HG03521 (cell line): ENCODE data around the gene IQCK.

Source experiments
- ATAC-seq: cut with Tn5 transposase; IDR thresholded peaks from one replicate; pipeline ENCODE4 v1.9.1; 2021; ENCODE audit warnings: mild to moderate bottlenecking, moderate library complexity; ENCODE audit not compliant: unreplicated experiment

Gene IQCK

DNA sequence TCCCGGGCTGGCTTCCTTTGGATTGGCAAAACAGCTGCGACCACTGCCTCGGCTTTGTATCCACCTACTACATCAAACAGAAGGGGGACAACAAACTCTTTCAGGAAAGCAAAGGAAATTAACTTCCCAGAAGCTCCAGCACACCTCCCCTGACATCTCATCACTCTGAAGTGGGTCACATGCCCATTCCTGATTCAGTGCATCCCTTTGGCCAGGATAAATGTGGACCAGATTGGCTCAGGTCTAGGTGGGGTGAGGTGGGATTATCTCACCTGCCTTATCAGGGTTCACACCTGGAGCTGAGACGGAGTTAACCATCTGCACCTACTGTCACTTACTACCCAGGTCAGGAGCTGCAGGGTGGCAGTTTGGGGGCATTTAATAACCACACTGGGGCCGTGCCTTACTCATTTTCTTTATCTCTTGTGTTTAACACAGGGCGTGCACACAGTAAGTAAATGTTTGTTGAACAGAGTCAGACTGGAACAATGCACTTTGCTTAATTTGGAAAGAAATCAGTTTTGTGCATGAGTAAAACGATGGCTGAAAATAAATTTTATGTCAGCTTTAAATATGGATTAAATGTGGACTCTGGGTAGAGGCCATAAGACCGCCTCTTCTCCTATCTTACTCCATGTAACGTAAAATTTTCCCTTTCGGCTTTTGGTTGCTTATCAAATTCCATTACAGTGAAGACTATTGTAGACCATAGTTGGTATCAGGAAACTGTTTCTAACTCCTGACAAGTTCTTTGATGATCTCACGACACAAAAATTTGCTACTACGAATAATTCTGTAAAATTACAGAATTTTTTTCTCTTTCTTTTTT is 36.0 kb downstream of the IQCK start:
- no peak for ATAC-seq

DNA sequence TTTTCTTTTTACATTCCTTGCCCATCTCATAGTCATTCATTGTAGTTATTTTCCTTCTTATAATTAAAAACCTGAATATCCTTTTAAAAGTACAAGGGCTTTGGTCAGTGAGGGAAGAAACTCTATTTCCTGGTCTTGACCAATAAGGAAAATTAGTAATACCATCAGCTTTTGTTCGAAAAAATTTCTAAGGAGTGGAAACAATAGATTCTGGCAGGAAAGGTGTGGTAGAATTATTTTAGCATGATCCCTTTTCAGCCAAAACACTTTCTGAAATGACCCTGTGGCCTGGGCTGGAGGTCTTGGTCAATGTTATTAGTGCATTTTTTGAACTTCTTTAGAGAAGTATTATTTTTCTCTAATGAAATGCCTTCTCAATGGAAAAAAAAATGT is 36.6 kb downstream of the IQCK start:
- no peak for ATAC-seq

DNA sequence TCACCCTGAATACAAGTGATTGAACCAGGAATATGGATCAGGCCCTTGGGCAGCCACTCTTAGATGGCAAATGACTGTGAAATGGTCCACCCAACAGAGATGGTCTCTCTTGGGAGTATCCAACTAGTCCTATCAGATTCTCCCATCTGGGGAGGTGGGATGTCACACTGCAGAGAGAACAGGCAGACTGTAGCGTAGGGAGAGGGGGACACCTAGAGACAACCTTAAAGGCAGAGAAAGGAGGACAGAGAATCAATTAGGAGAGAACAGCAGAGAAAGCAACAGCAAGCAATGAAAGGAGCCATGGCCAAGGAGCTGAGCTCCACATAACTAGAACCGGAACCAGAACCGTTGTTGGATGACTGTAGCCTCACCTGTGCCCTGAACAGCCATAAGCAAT is 37.2 kb downstream of the IQCK start:
- no peak for ATAC-seq

DNA sequence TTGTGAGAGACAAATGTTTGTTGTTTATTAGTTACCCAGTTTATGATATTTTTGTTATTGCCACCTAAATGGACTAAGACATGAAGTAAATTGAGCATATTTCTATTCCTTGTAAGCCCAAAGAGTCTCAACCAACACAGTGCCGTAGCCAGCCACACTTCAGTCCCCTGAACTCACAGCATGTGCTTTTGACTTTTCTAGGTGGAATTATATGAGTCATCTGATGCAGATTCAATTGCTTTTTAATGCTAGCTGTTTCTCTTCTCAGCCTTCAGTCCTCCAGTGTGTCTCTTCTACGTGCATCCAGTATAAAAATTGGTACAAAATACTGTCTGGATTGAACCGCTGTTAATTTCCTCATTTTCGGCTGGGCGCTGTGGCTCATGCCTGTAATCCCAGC is 39.0 kb downstream of the IQCK start:
- no peak for ATAC-seq

DNA sequence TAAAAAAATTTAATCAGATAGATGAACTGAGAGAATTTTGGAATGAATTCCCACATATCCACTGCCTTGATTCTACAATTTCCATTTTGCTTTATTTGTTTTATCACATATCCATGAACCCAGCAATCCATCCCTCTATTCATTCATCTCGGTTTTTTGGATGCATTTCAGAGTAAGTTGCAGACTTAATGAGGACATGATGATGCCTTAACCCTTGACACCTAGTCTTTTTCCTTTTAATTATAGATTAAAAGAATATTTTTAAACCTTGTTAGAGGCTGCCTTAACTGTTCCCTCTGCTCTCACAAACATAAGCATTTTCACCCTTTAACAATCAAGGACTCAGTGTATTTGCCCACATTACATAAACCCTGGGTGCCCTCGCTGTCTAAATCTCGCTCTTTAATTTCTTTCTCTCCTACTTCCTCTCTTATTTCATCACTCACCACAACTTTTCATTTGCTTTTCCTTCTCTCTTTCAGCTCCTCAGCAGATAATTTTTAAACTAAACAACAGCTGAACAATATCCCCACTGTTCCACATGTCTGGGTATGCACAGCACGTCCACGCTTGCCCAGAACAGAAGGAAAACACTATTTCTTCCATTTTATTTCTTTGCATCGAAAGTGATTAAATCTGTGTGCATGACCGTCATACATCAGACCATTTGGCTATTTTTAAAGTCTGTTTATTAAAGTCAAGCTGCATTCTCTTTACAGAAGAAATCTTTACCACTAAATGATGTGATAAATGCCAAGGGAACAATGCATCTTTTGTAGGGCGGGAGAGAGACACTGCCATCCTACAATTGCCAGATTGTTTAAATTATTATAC is 39.9 kb downstream of the IQCK start:
- ATAC-seq, result no peak

DNA sequence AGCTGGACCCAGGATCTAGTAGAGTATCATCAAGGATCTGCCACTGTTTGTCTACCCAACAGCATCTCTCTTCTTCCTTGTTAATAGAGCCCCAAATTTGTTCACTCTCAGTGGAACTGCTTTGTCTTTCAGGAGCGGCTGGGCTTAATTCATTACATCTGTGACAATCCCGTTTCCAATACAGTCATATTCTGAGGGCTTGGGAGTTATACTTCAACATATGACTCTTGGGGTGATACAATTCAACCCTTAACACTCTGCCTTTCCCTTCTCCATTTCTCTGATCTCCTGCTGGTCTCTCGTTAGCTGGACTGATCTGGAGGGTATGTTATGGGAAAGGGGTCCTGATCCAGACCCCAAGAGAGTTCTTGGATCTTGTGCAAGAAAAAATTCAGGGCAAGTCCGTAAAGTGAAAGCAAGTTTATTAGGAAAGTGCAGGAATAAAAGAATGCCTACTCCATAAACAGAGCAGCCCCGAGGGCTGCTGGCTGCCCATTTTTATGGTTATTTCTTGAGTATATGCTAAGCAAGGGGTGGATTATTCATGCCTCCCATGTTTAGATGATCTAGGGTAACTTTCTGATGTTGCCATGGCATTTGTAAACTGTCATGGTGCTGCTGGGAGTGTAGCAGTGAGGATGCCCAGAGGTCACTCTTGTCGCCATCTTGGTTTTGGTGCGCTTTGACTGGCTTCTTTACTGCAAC is 42.4 kb downstream of the IQCK start:
- ATAC-seq, result no peak

DNA sequence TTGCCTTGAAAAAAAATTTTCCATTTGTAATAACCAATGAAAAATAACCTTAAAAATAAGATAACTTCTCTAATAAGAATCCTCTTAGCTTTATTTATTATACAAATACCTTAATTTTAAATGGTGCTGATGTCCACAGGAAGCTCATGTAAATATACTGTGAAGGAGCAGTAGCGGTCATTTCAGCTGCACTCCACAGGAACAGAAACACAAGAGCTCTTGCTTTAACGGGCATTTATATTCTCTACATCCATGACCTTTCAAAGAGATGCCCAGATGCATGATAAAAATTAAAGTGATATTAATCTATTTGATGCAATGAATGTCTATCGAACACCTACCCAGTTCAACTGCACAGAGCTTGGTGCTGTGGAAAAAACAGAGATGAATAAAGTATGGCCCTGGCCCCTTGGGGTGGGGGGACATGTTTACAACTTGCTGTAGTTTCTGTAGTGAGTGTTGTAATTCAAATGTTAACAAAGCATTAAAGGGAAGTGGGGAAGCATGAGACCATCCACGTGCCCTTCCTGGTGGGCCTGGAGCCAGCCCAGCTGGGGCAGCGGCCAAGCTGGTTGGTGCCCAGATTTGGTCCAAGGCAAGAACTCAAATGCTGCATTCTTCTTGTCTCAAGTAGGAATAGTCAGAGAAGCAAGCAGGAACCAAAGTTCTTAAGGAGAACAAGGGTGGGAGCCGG is 47.9 kb downstream of the IQCK start:
- no peak for ATAC-seq

DNA sequence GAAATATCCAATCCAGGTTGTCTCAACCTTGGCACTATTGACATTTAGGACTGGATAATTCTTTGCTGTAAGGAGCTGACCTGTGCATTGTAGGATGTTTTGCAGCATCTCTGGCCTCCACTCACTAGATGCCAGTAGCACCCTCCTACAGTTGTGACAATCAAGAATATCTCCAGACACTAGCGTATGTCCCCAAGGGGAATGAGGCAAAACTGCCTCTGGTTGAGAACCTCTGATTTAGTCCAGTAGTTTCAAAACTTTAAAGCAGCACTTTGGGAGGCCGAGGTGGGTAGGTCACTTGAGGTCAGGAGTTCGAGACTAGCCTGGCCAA is 48.4 kb downstream of the IQCK start:
- no peak for ATAC-seq

DNA sequence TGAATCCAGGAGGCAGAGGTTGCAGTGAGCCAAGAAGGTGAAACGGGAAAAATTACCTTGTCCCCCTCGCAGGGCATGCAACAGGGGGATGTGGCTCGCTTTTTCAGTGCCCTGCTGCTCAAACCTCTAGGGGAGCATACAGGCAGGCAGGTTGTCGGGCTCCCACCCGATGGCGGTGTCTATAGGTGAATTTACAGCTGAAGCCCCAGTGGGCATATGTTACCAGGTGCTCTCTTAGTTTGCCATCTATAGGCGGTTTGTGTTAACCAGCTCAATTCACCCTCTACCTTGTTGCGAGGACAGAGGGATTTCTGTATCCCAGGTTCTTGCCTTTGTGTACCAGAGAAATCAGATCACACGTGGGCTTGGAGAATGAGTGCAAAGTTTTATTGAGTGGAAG is 48.9 kb downstream of the IQCK start:
- no peak for ATAC-seq

DNA sequence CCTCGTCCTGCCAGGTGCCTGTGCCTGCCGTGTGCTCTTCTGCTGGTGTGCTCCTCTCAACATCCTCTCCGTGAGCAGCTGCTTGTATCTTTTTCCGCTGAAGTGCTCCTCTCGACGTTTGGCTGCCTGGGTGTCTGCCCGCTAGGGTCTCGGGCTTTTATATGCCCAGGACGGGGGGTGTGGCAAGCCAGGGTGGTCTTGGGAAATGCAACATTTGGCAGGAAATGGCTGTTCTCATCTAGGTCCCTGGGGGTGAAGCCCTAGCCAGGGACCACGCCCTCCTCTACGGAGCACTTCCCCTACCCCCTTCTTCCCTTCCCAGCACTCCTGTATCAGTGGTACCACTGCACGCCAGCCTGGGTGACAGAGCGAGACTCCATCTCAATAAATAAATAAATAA is 49.4 kb downstream of the IQCK start:
- no peak for ATAC-seq

DNA sequence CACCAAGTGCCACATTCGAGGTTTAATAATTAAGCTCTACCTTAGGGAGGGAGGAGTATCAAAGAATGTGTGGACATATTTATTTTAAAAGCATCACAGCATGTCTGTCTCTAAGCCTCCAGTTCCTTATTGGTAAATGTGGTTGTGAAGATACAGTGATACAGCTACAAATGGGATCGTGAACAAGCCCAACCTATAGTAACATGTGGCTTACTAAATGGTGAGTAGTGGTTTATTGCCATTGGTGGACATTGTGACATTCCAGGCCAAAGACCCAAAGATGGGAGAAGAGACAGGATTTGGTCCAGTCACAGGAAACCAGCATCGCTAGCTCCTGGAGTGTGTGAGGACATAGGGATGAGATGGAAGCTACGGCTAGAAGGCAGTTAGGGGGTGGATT is 51.2 kb downstream of the IQCK start:
- ATAC-seq, result no peak

DNA sequence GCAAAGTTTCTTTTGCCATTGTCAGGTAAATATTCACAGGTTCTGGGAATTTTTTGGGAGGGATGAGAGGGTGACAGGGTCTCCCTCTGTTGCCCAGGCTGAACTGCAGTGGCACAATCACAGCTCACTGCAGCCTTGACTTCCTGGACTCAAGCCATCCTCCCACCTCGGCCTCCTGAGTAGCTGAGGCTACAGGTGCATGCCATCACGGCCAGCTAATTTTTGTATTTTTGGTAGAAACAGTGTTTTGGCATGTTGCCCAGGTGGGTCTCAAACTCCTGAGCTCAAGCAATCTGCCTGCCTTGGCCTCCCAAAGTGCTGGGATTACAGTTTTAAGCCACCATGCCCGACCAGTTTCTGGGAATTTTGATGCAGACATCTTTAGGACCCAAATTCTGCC is 53.0 kb downstream of the IQCK start:
- ATAC-seq, result no peak

DNA sequence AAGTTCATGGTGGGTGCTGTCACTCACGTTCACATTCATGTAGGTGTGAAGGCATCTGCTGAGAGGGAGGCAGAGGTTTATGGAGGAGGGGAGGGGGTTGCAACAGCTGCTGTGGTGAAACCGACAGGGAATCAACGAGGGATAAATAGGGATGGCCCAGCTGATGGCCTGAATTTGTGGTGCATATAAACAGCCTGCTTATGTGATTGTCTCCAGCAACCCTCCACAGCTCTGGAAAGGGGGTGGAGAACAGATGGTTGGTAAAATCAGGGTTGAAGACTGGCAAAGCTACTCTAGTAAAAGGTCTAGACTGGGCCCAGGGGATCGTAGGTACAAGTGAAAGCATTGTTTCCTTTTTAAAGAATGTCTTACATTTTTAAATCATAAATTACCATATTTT is 53.7 kb downstream of the IQCK start:
- no peak for ATAC-seq

DNA sequence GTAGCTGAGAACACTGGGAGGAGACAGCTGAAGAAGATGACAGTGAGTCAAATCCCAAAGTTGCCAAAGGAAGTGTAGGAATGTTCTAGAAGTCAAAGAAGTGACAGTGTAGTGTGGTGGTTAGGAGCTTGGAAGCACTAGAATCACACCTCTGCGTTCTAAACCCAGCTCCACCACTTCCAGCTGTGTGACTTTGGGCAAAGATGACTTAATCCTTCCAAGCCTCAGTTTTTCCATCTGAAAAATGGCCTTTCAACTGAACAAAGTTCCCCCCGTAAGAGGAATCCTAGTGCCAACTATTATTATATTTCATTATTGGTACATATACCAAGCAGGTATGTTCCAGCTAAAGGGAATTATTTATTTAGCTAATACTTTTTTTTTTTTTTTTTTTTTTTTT is 56.0 kb downstream of the IQCK start:
- no peak for ATAC-seq

DNA sequence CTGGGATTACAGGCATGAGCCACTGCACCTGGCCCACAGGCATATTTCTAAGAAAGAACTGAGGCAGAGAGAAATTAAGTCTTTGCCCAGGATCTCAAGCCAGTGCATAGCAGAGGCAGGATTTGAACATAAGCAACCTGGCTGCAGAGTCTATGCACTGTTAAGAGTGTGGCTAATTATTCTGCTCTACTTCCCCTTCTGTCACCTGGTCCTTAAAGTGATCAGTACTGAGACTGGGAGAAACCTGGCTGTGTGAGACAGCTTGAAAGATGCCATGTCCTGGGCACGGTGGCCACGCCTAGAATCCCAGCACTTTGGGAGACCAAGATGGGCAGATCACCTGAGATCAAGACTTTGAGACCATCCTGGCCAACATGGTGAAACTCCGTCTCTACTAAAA is 58.1 kb downstream of the IQCK start:
- ATAC-seq, result no peak

DNA sequence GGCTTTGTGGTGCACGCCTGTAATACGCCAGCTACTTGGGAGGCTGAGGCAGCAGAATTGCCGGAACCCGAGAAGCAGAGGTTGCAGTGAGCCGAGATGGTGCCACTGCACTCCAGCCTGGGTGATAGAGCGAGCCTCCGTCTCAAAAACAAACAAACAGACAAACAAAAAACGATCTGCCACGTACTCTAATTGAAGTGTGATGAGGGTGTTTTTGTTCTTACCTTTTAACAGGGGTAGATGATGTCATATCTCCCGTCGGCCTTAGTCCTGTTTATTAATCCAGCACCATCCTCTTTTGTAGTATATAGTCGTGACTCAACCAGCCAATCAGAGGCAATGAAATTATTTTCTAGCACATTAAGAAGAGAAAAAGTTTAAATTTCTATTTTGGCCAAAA is 58.5 kb downstream of the IQCK start:
- no peak for ATAC-seq

DNA sequence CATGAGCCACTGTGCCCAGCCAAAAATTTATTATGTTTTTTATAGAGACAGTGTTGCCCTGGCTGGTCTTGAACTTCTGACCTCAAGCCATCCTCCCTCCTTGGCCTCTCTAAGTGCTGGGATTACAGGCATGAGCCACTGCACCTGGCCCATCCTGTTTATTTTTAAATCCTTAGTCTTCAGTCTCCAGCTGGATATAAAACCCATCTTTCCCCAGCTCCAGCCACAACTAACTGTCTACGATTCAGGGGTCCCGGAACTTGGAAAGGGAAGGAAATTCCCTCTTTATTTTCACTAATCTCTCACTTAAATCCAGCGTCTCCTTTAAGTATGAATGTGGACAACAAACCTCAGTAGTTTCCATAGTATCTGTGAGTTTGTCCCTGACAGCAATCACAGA is 62.2 kb downstream of the IQCK start:
- no peak for ATAC-seq

DNA sequence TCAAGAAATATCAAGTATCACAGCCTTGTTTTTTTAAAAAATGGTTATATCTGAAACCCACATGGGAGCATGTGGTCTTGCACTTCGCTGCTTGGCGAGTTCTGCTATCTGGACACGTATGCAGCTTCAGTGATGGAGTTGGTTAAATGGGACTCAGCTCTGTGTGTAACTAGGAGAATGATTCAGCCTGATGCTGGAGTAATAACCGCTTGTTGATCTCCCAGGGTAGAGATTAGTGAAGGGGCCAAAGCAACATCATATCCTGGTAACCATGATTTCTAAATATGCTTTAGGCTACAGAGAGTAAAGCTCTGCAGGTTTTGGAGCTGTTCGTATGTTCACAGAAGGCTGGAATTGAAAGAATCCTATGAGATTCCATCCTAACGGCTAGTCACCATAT is 63.2 kb downstream of the IQCK start:
- ATAC-seq, result no peak

DNA sequence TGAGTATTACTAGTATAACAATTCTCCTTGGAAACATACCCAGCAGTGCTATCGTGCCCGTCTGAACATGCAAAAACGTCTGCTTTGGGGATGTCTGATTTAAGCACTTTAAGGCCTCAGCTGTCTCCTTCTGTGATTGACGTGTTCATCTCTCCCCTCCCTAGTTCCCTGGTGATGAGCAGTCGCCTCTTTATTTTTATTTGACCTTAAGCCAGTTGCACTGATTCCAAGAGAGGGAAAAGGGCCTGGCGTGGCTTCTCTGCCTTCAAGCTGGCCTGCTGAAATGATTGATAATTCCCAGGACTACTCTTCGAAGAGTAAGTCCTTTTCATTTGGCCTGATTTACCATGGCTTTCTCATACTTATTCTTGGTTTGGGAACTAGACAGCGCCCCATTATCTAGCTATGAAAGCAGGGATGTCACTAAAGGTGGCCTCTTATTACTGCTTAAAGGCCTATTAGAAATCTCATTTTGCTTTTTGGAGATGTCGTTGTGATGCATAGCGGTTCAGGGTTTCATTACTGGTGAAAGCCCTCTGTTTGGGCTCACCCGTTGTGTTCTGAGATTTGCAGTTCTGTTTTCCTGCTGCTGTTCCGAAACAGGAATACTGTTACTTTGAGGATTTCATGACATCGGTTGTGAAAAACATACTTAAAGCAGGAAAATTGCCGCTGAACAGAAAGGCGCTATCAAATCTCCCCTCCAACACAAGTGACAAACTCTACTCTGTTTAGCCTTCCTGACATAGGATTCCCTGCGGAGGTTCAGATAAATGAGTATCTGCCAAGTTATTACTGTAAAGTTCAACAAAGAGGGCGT is 65.5 kb downstream of the IQCK start:
- no peak for ATAC-seq

DNA sequence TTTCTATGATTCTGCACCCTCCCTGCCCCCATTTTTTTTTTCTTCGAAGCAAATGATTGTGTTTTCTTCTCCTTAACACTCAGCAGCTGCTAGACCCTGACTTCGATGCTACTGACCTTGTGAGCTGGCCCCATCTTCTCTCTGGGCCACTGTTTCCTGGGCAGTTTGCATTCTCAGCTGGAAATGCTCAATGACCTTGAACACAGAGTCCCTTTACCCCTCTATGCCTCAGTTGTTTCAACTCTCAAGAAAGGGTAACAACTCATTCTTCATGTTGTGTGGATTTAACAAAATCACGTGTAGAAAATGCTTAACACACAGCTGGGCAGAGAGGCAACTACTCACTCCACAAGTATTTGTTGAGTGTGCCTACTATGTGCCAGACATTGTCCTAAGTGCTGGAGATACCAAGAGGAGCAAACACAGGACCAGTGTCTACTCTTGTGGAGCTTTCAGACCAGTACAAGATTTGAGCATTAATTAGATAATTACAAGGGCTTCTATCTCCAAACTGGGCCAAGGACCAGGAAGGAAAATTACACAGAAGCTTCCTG is 66.2 kb downstream of the IQCK start:
- no peak for ATAC-seq
